ENCODE results near the gene VCY.
"Not testable (repeated sequence)": the region's sequence is repeated elsewhere in the genome, so short reads cannot be mapped to it uniquely, and the experiment has no call there.

Gene VCY

GRCh38 chrY:13986373-13986772 lies at the start of gene VCY:
Gene VCY (minus strand): TSS chrY:13986473. CDS start chrY:13986440, 33 bp downstream.
- not testable (repeated sequence) for DNase-seq

GRCh38 chrY:14030395-14030794 lies 44.1 kb upstream of the VCY start:
- DNase-seq, result not testable (repeated sequence)

DNA sequence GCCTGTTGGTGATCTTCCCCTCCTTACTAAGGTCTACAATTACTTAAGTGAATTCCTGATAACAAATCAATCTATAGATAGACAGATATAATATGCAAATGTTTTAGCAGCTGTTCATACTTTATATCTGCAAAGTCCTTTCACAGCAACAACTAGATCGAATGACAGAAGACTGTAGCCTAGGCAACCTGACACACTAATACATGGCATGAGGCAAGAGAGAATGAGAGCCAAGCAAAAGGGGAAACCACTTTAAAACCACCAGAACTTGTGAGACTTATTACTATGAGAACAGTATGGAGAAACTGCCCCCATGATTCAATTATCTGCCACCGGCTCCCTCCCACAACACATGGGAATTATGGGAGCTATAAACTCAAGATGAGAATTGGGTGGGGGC lies 25.6 kb upstream of the VCY start:
- DNase-seq, result not testable (repeated sequence)

DNA sequence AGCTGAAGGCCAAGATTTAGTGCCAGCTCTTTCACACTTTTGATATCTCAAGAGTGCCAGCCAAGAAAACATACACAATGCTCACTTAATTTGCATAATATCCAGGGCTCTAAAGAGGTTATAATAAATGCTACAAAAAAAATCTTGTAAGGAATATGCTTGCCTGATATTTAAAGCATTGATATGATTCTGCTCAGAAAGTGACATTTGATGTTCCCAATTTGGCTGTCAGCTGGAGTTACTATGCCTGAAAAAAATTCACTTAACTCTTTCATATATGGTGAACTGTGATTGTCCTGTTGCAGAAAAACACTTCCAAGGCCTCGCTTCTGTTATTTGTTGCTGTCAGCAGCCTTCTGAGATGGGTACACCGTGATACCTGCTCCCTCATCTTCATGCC lies 43.9 kb downstream of the VCY start:
- not testable (repeated sequence) for DNase-seq
